Kidney epithelial cell (primary cell): Measurements from ENCODE around the gene PIAS4. TPM values are rescaled to one million over a fixed set of nuclear protein-coding genes. Genes with fewer than 3 reads are reported as not detected.
A peak's percentile ranks its signal among the peaks of the same experiment; 100 is the strongest.

Experiments
- DNase-seq: peaks from one replicate; pipeline ENCODE4 v3.0.0-alpha.2; 2010; ENCODE audit warnings: low read depth
- H3K27me3 ChIP-seq: 2 replicates; pipeline ENCODE4 v1.6.0; 2011; ENCODE audit warnings: low read length; ENCODE audit not compliant: control insufficient read depth, insufficient read depth
- H3K36me3 ChIP-seq: 2 replicates; pipeline ENCODE4 v1.5.1; 2011; ENCODE audit warnings: low read length; ENCODE audit not compliant: control insufficient read depth, insufficient read depth
- H3K4me3 ChIP-seq: 2 replicates; pipeline ENCODE4 v1.5.1; 2011; ENCODE audit warnings: low read depth, mild to moderate bottlenecking, control low read depth, low read length
- CTCF ChIP-seq: IDR thresholded peaks from 2 replicates; pipeline ENCODE4 v1.5.1; 2011; ENCODE audit warnings: mild to moderate bottlenecking, moderate library complexity, low read length, control low read depth, inconsistent platforms; ENCODE audit not compliant: insufficient read depth, poor library complexity, severe bottlenecking
- total RNA-seq: library from RNA; depleted of rRNA; stranded (reverse); fragments of >200 nt; gene quantifications from 2 replicates; pipeline ENCODE4 v1.2.3, GENCODE V29; 2015

The PIAS4 gene
- total RNA-seq, 1 donor from 2014 or later, result 38.1 TPM

DNA sequence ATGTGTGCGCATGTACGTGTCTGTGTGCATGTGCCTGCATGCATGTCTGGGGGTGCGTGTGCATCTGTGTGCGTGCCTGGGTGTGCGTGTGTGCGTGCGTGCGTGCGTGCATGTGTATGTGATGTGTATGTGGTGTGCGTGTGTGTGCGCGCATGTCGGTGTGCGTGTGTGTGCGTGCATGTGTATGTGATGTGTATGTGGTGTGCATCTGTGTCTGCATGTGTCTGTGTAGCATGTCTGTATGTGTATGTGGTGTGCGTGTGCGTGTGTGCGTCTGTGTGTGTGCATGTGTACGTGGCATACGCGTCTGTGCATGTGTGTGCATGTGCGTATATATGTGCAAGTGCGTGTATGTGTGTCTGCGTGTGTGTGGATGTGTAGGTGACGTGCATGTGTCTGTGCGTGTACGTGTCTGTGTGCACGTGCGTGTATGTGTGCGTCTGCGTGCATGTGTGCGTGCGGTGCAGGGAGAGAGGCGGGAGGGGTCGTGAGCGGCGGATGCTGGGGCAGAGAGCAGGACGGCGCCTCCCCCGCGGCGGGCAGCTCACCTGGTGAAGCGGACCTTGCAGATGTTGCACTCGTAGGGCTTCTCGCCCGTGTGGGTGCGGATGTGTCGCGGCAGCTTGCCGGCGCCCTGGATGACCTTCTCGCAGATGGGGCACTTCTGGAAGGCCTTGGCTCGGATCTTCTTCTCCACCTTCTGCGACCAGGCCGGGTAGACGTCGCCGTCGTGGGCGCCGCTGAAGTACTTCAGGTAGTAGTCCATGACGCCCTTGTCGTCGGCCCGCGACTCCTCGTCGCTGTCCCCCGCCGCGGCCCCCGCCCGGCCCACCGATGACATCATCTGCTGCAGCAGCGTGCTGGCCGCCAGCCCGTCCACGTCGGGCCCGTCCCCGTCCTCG lies 46.1 kb downstream of the PIAS4 start:
- no peak overlapping the region for H3K4me3 ChIP-seq
- no peak for TF ChIP-seq CTCF

GRCh38 chr19:4054441-4055208 lies 47.1 kb downstream of the PIAS4 start:
- no peak for DNase-seq
- no peak for TF ChIP-seq CTCF
- Histone ChIP-seq H3K36me3 (peaks cover 3% of the 10 kb centered on the region), H3K4me3 (no peak overlapping the region), H3K27me3 (no peaks in the 10 kb centered on the region)

More for the DNA sequence above, 46.1 kb downstream of the PIAS4 start:
- Histone ChIP-seq H3K36me3 (peaks cover 4% of the 10 kb centered on the region), H3K27me3 (no peaks in the 10 kb centered on the region)
- no peak for DNase-seq

DNA sequence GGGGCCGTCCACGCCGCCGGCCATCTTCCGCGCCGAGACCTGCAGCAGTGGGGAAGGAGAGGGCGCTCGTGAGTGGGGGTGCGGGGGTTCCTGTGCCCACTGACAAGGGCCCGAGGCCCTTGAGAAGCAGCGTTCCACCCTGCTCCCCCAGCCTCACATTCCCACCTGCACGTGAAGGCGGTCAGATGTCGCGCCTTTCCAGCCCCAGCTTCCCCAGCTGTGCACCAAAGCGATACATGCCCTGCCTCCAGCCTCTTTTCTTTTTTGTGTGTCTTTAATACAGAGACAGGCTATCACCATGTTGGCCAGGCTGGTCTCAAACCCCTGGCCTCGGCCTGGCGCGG lies 47.6 kb downstream of the PIAS4 start:
- Histone ChIP-seq H3K4me3 (no peak overlapping the region), H3K27me3 (no peaks in the 10 kb centered on the region), H3K36me3 (peaks cover 3% of the 10 kb centered on the region)
- TF ChIP-seq CTCF, result no peak
- no peak for DNase-seq

DNA sequence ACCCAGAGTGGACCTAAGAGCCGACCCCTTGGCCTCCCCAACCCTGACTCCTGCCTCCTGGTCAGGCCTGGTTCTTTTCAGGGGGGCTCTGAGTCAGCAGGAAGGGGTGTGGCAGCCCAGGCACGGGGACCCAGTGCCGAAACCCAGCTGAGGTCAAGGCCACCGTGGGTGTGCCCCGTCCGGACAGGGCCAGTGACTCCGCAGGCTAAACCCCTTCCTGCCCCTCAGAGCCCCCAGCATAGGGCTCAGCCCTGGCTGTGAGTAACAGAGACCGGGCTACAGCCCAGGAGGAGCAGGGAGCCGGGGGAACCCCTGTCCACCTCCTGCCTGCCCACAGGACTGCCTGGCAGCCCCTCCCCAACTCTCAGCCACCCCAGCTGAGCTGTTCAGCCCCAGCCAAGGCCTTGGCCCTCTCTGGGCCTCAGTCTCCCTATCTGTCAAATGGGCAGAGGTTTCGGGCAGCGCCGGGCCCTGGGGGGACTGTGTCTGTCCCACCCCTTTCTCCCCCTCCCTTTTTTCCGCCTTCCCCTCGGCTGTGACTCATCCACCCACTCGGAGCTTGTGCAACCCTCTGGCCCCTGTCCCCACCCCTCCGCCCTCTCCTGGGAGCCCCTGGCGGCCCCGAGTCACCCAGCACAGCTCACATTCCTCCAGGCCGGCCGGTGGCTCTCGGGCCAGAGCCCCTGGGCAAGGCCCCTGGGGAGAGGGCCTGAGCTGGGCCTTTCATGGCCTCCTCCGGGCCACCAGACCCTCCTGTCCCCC lies 50.6 kb downstream of the PIAS4 start:
- H3K36me3 ChIP-seq, result no peaks in the 10 kb centered on the region
- no peak for DNase-seq
- H3K27me3 ChIP-seq, result no peaks in the 10 kb centered on the region
- no peak overlapping the region for H3K4me3 ChIP-seq
- peak; percentile 17 for TF ChIP-seq CTCF

DNA sequence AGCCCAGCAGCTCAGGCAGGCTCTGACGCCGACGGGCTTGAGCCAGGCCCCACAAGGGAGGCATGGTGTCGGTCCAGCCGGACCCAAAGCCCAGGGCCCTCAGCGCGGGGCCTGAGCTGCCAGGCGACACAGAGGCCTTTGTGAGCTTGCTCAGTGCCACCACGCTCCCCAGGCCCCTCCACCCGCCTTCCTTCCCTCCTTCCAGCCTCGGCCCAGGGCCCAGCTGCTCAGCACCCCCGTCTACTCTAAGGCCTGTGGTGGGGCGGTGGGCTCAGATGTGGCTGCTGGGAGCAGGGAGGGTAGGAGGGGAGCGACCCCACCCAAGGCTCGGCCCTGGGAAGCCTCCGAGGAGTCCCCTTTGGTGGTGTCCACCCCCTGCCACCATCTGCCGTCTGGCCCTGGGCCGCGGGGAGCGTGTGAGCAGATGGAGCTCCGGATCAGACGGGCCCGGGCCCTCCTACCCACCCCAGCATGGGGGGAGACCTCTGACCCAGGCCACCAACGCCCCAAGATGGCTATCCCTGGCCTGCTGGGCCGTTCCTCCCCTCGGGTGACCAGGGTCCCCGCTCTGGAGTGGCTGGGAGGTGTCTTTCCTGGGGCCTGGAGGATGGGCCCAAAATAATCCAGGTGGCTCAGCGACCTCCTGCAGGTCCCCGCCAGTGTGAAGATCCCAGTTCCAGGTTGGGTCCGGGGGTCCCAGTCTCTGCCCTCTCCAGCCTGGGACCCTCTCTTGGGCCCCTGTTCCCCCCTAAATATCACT lies 51.3 kb downstream of the PIAS4 start:
- H3K4me3 ChIP-seq, result no peak overlapping the region

More for the DNA sequence above, 51.3 kb downstream of the PIAS4 start:
- TF ChIP-seq CTCF, result no peak
- DNase-seq, result no peak
- Histone ChIP-seq H3K27me3 (no peaks in the 10 kb centered on the region), H3K36me3 (no peaks in the 10 kb centered on the region)
